RCC 7860 (cell line): ENCODE measurements around the gene CFAP52.
"Not testable (repeated sequence)": the region's sequence is repeated elsewhere in the genome, so short reads cannot be mapped to it uniquely, and the experiment has no call there.

Experiments
- DNase-seq: peaks from one replicate; pipeline ENCODE4 v3.0.0-alpha.2; 2015; ENCODE audit warnings: low spot score
- FAIRE-seq: peaks from 2 replicates; lab custom pipeline; 2012; peaks lifted over from hg19 to GRCh38; lab: Jason Lieb, UNC

Gene CFAP52, protein sequence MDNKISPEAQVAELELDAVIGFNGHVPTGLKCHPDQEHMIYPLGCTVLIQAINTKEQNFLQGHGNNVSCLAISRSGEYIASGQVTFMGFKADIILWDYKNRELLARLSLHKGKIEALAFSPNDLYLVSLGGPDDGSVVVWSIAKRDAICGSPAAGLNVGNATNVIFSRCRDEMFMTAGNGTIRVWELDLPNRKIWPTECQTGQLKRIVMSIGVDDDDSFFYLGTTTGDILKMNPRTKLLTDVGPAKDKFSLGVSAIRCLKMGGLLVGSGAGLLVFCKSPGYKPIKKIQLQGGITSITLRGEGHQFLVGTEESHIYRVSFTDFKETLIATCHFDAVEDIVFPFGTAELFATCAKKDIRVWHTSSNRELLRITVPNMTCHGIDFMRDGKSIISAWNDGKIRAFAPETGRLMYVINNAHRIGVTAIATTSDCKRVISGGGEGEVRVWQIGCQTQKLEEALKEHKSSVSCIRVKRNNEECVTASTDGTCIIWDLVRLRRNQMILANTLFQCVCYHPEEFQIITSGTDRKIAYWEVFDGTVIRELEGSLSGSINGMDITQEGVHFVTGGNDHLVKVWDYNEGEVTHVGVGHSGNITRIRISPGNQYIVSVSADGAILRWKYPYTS

DNA sequence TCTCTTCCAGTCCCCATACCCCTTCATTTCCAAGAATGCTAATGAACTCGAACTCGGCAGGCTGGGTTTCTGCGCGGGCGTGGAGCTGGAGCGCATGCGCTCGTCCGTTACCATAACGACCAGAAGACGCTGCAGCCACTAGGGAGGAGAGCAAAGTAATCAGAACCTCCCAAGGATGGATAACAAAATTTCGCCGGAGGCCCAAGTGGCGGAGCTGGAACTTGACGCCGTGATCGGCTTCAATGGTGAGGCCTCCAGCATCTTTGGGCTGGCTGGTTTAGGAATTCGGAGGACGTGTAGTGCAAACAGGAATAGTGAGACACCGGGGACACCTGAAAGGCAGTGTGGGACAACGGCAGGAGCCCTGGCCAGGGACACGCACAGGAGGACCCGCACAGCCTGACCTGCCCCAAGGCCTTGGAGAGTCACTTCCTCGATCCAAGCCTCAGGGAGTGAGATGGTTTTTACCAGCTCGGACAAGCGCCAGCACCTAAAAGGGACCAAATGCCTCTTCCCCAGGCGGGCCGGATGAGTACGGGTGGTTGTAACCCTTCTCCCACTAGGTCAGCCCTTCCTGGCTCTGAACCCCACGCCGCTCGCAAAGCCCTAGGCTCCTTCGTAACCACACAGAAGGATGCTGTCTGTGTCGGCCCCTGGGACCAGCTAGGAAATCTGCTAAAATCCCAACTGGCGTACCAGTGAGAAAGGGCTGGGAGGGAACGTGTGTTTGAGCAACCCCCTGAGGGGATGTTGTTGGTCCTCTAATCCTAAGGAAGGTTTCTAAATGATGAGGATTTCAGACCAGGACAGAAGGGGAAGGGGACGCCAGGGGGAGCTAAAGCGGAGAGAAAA lies at the start of gene CFAP52:
CFAP52 (plus strand) TSS at position 122 of the 852 bp plus-strand sequence; CDS start at position 176, 54 bp downstream.
- FAIRE-seq, result no peak
- peak; percentile 17 for DNase-seq

DNA sequence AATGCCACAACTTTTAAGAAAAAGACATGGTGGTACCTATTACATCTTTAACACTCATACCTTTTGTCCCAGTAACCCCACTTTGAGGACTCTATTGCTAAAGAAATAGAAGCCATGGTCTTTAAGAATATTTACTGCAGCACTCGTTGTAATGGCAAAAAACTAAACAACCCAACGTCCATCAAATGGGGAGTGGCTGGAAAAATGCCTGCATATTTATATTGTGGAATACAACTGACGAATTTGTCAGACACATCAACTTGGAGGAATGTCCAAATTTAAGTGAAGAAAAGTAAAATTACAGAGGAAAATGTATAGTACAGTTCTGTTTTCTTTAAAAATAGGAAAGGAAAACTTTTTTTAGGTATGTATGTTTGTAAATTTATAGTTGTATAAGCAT lies 48.7 kb upstream of the CFAP52 start:
- no peak for FAIRE-seq
- no peak for DNase-seq

DNA sequence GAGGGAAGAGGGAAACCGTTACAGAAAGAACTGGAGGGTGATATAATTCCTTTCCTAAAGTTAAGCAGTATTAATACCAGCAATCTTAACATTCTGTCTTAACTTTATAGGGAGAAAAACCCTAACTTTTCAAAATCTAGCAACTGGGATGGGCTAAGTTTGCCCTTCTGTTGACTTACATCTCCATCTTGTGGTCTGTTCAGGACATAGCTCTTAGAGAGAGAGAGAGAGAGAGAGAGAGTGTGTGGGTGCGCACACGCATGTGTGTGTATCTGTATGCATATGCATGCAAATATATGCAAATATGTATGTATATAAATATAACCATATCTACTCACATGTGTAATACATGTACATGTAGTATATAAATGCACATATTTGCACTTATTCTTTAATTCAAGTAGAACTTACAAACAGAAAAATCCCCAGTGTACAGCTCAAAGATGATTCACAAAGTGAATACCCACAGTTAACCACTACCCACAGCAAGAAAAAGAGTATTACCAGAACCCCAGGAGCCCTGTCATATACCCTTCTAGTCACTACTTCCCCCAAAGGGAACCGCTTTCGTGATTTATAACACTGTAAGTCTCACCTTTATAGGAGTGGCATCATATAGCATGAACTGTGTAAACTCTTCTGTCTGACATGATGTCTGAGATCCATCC lies 47.3 kb upstream of the CFAP52 start:
- DNase-seq (peak; percentile 26), FAIRE-seq (no peak)

DNA sequence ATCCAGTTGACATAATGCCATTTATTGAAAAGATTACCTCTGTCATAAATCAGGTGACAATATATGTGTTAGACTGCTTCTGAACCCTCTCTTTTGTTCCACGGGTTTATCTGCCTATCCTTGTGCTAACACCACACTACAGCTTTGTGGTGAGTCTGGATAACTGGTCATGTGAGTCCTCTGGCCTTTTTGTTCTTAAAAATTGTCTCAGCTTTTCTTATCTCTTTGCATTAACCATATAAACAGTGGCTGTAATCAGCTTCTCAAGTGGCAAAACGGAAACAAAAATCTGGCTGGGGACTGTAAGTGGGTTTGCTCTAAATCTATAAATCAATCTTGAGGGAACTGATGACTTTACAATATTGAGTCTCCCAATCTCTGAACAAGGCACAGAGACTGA lies 45.4 kb upstream of the CFAP52 start:
- FAIRE-seq (no peak), DNase-seq (no peak)

DNA sequence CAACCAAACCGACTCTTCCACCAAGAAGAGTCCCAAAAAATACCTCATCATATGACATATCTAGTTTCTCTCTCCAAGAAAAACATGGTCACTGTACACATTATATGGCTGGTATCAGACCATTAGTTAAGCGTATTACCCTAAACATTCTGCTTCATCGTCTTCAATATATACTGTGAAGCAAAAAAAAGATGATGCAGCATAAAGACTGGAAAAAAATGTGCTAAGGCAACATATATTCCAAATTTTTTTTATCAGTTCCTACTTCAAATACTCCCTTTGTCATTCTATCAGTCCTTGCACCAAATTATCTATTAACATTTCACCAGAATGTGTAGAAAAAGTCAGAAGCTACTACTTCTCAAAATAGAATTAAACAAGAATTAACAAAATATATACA lies 43.7 kb upstream of the CFAP52 start:
- FAIRE-seq, result no peak
- DNase-seq, result no peak

DNA sequence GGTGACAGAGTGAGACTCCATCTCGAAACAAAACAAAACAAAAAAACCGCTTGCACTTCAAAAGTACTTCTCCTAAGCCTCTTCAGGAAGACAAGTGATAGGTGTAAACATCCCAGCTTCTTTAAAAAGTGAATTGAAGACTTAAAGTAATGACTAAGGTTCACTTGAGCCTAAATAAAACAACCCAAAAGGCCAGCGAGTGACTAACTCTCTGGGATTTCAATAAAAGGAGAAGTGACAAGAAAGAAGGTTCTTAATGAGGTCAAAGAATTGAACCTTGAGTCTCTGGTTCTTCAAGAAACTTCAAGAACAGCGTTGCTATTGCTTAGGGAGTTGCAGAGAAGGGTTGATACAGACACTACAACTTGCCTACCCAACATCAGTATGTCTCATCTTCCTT lies 43.0 kb upstream of the CFAP52 start:
- no peak for DNase-seq
- no peak for FAIRE-seq

DNA sequence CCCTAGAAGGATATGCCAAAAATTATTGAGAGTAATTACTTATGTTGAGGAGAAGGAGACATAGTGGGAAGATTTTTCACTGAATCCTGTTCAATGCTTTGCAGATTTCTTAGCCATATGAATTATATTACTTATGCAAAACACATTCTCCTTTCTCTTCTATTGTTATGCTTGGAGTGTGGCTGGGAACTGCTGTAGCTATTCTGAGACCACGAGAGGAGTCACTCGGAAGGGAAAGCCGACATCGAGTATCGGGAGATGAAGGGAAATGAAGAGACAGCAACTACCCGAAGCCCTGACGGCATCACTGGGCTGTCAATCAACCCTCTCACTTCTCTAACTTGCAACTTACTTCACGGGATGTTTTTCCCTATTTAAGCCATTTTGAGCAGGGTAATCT lies 40.4 kb upstream of the CFAP52 start:
- FAIRE-seq (no peak), DNase-seq (no peak)

DNA sequence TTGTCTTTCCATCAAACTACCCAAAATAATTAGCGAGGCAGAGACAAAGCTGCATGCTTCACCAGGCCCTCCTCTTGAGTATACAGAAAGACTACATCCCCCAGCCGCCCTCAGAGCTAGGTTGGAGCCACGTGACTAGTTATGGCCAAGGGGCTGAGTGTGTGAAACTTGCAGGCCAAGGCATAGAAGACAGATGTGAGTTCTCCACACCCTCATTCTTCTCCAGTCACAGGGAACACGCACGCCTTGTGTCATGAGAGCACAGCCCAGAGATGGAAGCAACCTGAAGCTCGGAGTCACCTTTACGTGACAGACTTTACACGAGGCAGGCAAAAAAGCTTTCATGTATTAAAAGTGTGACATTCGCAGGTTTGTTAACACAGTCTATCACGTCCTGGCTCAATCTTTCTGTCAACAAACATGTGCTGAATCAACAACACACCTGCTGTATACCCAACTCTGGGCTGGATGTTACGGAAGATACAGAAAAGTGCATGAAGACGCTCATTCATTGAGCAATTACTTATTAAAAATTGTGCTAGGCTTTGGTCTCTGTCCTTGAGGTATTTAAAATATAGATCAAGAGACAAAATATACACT lies 39.2 kb upstream of the CFAP52 start:
- DNase-seq, result no peak
- no peak for FAIRE-seq

DNA sequence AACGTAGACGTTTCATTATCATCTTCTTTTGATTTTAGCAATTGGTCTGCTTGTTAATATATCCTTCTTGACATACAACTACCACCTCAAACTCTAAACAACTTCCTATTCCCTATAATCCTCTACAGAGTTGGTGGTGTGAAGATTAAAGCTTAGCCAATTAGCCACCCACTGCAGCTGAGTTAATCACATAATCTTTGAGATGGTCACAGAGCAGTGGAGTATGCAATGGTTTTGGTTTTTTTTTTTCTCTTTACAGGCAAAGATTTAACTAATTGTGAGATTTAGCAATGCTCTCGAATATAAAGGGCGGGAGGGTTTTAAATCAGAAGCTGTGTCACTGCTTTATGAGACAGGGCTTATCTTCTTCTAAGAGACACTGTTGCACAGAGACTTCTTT lies 37.8 kb upstream of the CFAP52 start:
- DNase-seq (no peak), FAIRE-seq (no peak)

DNA sequence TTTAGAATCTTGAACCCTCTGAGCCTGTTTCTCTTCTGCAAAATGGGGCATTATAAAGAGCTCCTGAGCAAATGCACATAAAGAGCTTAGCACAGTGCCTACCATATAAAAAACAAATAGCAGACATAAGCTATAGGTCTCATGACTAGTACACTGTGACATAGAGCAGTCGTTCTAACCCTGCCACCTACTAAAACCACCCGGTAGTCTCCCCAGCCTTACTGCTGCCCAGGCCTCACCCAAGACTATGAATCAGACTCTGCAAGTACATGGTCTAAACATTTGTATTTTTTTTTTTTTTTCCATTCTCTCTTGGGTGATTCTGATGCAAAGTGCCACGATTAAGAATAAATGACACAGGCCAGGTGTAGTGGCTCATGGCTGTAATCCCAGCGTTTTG lies 34.7 kb upstream of the CFAP52 start:
- FAIRE-seq (no peak), DNase-seq (no peak)

DNA sequence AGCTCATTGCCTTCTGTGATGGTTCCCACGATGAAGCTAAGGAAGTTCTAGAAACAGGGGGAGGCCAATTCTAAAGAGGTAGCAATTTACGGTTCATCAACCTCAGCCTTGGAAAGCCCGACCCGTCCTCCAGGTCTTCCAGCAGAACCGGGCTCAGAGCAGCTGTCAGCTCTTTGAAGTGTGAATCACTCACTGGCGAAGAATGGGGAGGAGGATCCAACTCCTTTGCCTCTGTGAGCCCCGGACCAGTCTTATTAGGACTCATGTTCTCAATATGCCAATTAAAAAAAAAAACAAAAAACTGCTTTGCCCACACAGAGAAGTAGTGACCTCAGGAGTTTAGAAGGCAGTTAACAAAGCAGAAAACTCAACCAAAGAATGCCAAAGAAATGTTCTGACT lies 32.2 kb upstream of the CFAP52 start:
- FAIRE-seq, result no peak

DNA sequence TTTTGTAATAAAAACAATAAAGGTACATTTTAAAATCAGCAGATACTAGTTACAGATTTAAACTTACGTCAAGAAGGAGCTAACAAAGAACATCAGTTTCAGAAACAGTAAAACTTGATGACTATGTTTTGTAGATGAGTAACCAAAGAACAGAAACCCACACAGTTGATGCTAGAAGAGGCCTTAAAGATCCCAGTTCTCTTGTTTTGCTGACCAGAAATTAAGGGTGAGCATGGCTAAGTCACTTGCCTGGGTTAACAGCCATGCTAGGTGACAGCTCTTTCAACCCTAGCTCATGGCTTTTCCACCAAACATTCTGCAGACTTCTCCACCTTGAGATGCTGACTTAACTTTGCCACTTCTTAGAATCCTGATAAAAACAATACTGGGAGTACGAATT lies 27.2 kb upstream of the CFAP52 start:
- DNase-seq, result no peak
- FAIRE-seq, result no peak

More for the DNA sequence above, 32.2 kb upstream of the CFAP52 start:
- no peak for DNase-seq

DNA sequence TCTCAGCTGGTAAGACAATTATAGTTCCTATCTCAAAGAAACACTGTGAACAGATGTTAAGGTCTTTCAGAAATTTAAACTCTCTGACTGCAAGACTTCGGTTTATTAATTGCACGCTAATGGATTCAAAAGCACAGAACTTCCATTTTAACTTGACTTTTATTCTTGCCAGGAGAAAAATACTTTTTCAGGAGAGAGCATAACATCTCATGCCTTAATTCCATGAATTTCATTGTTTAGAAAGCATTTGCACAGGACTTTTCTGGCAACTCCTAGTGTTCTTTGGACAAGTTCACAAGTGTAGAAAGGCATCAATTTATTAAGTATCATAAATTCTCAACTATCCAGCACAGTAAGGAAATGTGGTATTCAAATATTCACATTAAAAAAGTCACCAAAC lies 23.3 kb upstream of the CFAP52 start:
- DNase-seq (no peak), FAIRE-seq (no peak)

DNA sequence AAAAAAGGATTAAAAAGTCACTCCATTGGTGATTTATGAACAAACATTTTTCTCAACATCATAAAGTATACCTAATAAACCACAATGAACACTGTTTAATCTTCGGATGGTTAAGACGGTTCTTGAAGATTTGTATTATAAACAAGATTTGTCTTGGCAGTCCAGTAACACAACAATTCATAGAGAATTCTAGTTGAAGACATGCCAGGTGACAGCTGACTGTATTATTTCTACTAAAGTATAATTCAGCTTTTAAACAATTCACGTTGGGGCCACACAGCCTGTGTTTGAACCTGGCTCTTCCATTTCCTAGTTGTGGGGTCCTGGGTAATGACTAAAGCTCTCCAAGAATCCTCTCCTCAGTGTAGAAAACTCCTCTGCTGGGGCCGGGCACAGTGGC lies 22.8 kb upstream of the CFAP52 start:
- FAIRE-seq, result no peak

DNA sequence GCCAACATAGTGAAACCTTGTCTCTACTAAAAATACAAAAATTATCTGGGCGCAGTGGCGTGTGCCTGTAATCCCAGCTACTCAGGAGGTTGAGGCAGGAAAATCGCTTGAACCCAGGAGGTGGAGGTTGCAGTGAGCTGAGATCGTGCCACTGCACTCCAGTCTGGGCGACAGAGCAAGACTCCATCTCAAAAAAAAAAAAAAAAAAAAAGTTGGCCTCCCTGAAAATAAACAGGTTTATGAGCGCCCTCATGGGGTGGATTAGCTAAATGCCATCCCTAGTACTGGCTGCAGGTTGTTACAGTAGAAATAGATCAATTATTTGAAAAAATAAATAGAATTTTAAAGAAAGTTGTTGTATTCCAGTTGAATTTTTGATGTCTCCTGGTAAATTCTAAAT lies 21.7 kb upstream of the CFAP52 start:
- not testable (repeated sequence) for DNase-seq, FAIRE-seq

More for the DNA sequence above, 22.8 kb upstream of the CFAP52 start:
- no peak for DNase-seq

DNA sequence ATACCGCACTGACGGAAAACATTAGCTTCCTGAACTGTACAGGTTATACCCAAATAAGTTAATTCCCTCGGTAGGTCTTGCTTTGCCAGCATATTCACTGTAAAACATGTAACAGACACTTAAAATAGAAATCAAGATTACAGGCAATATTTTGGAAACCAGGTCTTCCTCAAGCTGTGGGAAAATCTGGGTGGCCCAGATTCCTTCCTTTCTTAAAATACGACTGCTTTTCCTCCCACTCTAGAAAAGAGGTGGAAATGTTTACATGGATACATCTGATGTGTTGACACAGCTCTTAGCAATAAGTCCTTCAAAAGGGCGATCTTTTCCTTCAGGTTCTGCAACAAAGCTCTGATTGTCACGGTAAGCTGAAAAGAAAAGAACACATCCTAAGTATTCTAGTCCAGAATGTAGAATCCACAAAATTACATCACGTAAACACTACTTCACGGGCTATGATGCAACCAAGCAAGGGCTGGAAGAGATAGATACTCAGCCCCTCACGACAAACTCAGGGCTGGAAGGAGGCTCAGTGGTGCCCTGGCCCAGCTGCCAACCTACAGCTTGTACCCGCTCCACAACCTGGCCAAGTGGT lies 19.2 kb upstream of the CFAP52 start:
- DNase-seq, result no peak
- no peak for FAIRE-seq

DNA sequence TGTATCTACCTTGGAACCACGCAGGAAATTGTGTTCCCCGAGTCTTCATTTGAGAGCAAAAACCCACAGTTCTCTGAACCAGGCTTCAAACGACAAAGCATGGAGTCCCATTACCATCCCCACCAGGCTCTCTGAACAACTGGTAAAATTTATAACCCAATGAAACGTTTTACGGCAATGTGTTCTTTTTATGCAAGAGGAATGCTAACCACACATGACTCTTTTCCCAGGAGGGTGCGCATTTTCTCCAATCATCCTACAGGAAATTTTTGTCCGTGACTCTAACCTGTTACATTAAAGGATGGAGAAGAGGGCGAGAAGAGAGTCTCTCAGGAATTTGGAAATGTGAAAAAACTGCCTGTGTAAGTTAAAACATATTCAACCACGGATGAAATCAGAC lies 18.6 kb upstream of the CFAP52 start:
- DNase-seq (no peak), FAIRE-seq (no peak)

DNA sequence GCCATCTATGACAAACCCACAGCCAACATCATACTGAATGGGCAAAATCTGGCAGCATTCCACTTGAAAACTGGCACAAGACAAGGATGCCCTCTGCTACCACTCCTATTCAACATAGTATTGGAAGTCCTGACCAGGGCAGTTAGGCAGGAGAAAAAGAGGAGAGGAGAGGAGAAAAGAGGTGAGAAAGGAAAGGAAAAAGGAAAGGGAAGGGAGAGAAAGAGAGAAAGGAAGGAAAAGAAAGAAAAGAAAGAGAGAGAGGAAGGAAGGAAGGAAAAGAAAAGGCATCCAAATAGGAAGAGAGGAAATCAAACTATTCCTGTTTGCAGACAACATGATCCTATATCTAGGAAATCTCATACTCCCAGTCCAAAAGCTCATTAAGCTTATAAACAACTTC lies 12.3 kb upstream of the CFAP52 start:
- no peak for FAIRE-seq

DNA sequence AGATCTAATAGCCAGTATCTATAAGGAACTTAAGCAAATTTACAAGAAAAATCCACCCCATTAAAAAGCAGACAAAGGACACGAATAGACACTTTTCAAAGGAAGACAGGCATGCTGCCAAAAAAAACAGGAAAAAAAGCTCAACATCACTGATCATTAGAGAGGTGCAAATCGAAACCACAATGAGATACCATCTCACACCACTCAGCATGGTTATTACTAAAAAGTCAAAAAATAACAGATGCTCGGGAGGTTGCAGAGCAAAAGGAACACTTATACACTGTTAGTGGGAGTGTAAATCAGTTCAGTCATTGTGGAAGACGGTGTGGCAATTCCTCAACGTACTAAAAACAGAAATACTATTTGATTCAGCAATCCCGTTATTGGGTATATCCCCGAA lies 10.4 kb upstream of the CFAP52 start:
- DNase-seq (no peak), FAIRE-seq (no peak)

More for the DNA sequence above, 12.3 kb upstream of the CFAP52 start:
- no peak for DNase-seq

DNA sequence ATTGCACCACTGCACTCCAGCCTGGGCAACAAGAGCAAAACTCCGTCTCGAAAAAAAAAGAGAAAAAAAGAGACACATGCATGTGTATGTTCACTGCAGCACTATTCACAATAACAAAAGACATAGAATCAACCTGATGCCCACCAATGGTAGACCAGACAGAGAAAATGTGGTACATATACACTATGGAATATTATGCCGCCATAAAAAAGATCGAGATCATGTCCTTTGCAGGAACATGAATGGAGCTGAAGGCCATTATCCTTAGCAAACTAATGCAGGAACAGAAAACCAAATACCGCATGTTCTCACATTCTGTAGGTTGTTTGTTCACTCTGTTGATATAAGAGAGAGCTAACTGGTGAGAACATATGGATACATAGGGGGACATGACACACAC lies 9.7 kb upstream of the CFAP52 start:
- FAIRE-seq, DNase-seq: not testable (repeated sequence)
